Upper lobe of right lung (tissue), 1 donor: Measurements from ENCODE around the gene SIGLEC11. TPM values are rescaled to one million over a fixed set of nuclear protein-coding genes. Genes with fewer than 3 reads are reported as not detected.
A peak's percentile ranks its signal among the peaks of the same experiment; 100 is the strongest.
"Not testable (repeated sequence)": the region's sequence is repeated elsewhere in the genome, so short reads cannot be mapped to it uniquely, and the experiment has no call there.

ENCODE experiments used
- ATAC-seq: fragments of 200-7000 bp; cut with Tn5 transposase; one replicate; pipeline ENCODE4 v1.9.1; 2020; ENCODE audit warnings: mild to moderate bottlenecking, moderate library complexity
- DNase-seq: peaks from one replicate; pipeline ENCODE4 v3.0.0-alpha.2; 2020
- H3K27ac ChIP-seq: fragments of 200-600 bp; one replicate; pipeline ENCODE4 v1.8.0; 2022
- H3K27me3 ChIP-seq: fragments of 200-600 bp; one replicate; pipeline ENCODE4 v1.8.0; 2022; ENCODE audit warnings: mild to moderate bottlenecking
- H3K36me3 ChIP-seq: fragments of 200-600 bp; one replicate; pipeline ENCODE4 v1.8.0; 2022
- H3K4me1 ChIP-seq: fragments of 200-600 bp; one replicate; pipeline ENCODE4 v1.8.0; 2022
- H3K4me3 ChIP-seq: fragments of 200-600 bp; one replicate; pipeline ENCODE4 v1.8.0; 2022; ENCODE audit warnings: mild to moderate bottlenecking
- H3K9me3 ChIP-seq: fragments of 200-600 bp; one replicate; pipeline ENCODE4 v1.8.0; 2022
- CTCF ChIP-seq: fragments of 200-600 bp; IDR thresholded peaks from one replicate; pipeline ENCODE4 v1.8.0; 2022; ENCODE audit warnings: antibody characterized with exemption
- intact Hi-C: fragments of 100-400 bp; cut with DNase I; formaldehyde crosslinking; loops from one replicate; pipeline ENCODE4 v1.11.0; 2022
- total RNA-seq: library from RNA; stranded (reverse); fragmentation: NEBNext Ultra II Directional; extraction: Animal tissue kit (Norgen Biotek cat#: 25700); gene quantifications from one replicate; pipeline ENCODE4 v1.2.1, GENCODE V29; 2021
- donor health status: DM: no; HTN: yes; CAD: no; lungs with severe emphysema.

The SIGLEC11 gene
- total RNA-seq, 1 donor from 2014 or later, result 2.5 TPM

GRCh38 chr19:49949742-49950589, 11.0 kb downstream of the SIGLEC11 start:
- intact Hi-C loops, result no loop called here
- DNase-seq, result no peak

DNA sequence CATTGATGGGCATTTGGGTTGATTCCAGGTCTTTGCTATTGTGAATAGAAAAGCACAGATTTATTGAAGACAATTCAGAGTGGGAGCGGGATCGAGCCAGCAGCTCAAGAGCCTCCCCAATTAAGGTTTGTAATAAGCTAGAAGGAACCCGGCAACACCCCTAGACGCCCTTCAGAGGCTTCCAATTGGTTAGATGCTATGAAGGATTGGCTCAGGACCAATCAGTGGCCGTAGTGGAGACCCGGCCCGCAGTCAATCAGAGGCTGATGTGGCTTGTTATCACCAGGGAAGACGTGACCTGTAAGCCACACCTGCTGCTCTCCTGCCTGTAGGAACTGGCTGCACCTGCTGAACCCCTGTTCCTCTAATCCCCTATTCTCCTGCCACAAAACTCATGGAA, 14.6 kb downstream of the SIGLEC11 start:
- DNase-seq (no peak), ATAC-seq (no peak)
- Histone ChIP-seq H3K9me3 (no peaks in the 10 kb centered on the region), H3K4me1 (no peaks in the 10 kb centered on the region), H3K36me3 (no peaks in the 10 kb centered on the region), H3K4me3 (no peak overlapping the region), H3K27ac (no peak overlapping the region), H3K27me3 (no peaks in the 10 kb centered on the region)
- intact Hi-C loops, result no loop called here
- TF ChIP-seq CTCF, result no peak

More at GRCh38 chr19:49949742-49950589, 11.0 kb downstream of the SIGLEC11 start:
- Histone ChIP-seq H3K36me3 (no peaks in the 10 kb centered on the region), H3K4me3 (no peak overlapping the region), H3K27ac (no peak overlapping the region), H3K27me3 (no peaks in the 10 kb centered on the region), H3K4me1 (peaks cover 12% of the 10 kb centered on the region), H3K9me3 (no peaks in the 10 kb centered on the region)
- no peak for ATAC-seq
- TF ChIP-seq CTCF, result no peak

DNA sequence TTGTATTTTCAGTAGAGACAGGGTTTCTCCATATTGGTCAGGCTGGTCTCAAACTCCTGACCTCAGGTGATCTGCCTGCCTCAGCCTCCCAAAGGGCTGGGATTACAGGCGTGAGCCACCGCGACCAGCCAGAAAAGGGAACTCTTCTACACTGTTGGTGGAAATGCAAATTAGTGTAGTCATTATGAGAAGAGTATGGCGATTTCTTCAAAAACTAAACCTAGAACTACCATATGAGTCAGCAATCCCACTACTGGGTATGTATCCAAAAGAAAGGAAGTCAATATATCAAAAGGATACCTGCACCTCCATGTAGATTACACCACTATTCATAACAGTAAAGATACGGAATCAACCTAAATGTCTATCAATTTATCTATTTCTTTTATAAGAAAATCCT, 16.4 kb downstream of the SIGLEC11 start:
- H3K27ac ChIP-seq, H3K4me3 ChIP-seq, H3K36me3 ChIP-seq, H3K9me3 ChIP-seq, DNase-seq, H3K27me3 ChIP-seq, H3K4me1 ChIP-seq, intact Hi-C loops: not testable (repeated sequence)
- peak; percentile 46 for ATAC-seq

DNA sequence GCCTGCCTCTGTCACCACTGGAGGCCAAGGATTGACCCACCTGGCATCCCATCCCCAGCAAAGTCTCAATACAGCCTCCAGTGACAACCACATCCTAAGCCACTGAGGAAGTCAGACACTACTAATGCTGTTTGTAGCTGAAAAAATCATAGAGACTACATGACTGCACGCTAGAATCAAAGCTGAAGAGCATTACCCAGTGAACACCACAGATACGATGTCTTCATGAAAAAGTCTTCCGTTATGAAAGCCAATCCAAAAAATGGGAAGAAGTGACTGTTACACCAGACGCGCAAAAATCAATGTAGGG, 20.5 kb downstream of the SIGLEC11 start:
- no peak for ATAC-seq
- DNase-seq, result no peak
- no peaks in the 10 kb centered on the region for H3K27me3 ChIP-seq
- TF ChIP-seq CTCF, result no peak
- no peak overlapping the region for H3K27ac ChIP-seq
- H3K9me3 ChIP-seq, result no peaks in the 10 kb centered on the region
- peaks cover 5% of the 10 kb centered on the region for H3K4me1 ChIP-seq
- H3K36me3 ChIP-seq, result no peaks in the 10 kb centered on the region
- intact Hi-C loops, result no loop called here
- no peak overlapping the region for H3K4me3 ChIP-seq

- TF ChIP-seq CTCF, result no peak
- Histone ChIP-seq H3K4me1 (peaks cover 5% of the 10 kb centered on the region), H3K27me3 (no peaks in the 10 kb centered on the region), H3K36me3 (no peaks in the 10 kb centered on the region), H3K9me3 (no peaks in the 10 kb centered on the region), H3K4me3 (no peak overlapping the region), H3K27ac (no peak overlapping the region)
- ATAC-seq, result no peak
- intact Hi-C loops, result loop anchor here (5.0 kb wide), 1 partner anchor 42 kb away; no protein-coding TSS in a partner anchor
- no peak for DNase-seq
These were observed 21.1 kb downstream of the SIGLEC11 start for GRCh38 chr19:49939721-49940481.

DNA sequence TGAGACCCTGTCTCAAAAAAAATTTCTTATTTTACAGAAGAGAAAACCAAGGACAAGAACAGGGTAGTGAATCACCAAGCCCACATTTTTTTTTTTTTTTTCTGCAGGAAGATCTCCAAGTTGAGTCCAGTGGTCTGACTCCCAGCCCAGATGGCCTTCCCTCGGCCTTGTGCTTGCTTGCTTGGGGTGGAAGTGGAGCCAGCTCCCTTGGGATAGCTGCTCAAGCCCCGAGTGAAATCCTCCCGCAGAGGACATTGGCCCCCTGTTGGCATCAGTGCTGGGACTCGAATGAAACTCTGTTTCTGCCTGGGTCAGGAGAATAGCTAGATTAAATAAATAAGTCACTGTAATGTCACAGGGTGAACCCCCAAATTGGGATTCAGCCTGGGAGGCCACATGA, 22.3 kb downstream of the SIGLEC11 start:
- Histone ChIP-seq H3K27me3 (no peaks in the 10 kb centered on the region), H3K4me3 (no peak overlapping the region), H3K27ac (no peak overlapping the region), H3K36me3 (no peaks in the 10 kb centered on the region), H3K9me3 (no peaks in the 10 kb centered on the region), H3K4me1 (peaks cover 5% of the 10 kb centered on the region)
- DNase-seq (no peak), ATAC-seq (no peak)
- intact Hi-C loops, result loop anchor here (5.0 kb wide), 1 partner anchor 44 kb away; no protein-coding TSS in a partner anchor
- TF ChIP-seq CTCF, result no peak
